AG10803 (cell line): ENCODE measurements around the gene CYFIP2.

Experiments used
- DNase-seq: peaks from one replicate; pipeline ENCODE4 v3.0.0; 2010; ENCODE audit warnings: low read depth
- H3K4me3 ChIP-seq: 2 replicates; pipeline ENCODE4 v1.5.1; 2011; ENCODE audit warnings: mild to moderate bottlenecking, low read length, control low read depth
- TF ChIP-seq, protein P1 (sequence below): conservative IDR thresholded peaks from 2 replicates; pipeline ENCODE4 v1.5.1; 2011; ENCODE audit warnings: mild to moderate bottlenecking, low read length, control low read depth, inconsistent platforms

The CYFIP2 gene

DNA sequence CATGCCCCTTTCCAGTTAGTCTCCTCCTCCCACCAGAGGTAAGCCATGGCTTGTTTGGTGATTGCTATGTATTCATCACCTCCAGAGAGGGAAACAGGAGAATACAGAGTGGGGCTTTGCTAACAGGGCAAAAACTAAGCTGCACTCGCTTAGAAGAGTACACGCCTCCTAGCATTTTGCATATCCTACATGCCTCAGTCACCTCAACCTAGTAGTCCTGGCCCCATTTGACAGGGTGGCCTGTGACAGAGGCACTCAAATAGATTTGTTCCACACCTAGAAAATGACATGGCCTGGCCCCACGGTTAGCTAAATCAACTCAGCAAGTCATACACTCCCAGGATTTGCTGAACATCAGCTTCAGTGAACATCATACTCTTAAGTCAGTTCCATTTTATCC is 90.7 kb downstream of the CYFIP2 start:
- no peak for DNase-seq
- TF ChIP-seq, protein P1, sequence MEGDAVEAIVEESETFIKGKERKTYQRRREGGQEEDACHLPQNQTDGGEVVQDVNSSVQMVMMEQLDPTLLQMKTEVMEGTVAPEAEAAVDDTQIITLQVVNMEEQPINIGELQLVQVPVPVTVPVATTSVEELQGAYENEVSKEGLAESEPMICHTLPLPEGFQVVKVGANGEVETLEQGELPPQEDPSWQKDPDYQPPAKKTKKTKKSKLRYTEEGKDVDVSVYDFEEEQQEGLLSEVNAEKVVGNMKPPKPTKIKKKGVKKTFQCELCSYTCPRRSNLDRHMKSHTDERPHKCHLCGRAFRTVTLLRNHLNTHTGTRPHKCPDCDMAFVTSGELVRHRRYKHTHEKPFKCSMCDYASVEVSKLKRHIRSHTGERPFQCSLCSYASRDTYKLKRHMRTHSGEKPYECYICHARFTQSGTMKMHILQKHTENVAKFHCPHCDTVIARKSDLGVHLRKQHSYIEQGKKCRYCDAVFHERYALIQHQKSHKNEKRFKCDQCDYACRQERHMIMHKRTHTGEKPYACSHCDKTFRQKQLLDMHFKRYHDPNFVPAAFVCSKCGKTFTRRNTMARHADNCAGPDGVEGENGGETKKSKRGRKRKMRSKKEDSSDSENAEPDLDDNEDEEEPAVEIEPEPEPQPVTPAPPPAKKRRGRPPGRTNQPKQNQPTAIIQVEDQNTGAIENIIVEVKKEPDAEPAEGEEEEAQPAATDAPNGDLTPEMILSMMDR = no peak
- H3K4me3 ChIP-seq = no peak overlapping the region

DNA sequence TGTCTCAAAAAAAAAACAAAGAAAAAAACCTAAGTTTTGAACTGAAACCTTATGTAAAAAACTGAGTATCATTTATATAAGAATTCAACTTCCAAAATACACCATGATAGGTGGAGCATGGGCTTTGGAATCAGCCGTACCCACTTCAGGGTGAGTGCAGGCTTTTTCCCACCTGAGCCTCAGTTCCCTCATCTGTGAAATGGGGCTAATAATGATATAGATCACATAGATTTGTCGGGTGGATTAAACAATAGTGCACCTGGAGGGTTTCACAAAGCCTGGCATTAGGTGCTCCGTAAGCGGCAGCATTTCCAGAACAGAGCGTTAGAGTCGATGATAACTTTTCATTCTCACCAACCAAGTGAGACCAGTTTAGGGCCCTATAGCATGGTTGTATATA is 91.9 kb downstream of the CYFIP2 start:
- DNase-seq = no peak
- TF ChIP-seq, protein P1 = no peak
- no peak overlapping the region for H3K4me3 ChIP-seq

DNA sequence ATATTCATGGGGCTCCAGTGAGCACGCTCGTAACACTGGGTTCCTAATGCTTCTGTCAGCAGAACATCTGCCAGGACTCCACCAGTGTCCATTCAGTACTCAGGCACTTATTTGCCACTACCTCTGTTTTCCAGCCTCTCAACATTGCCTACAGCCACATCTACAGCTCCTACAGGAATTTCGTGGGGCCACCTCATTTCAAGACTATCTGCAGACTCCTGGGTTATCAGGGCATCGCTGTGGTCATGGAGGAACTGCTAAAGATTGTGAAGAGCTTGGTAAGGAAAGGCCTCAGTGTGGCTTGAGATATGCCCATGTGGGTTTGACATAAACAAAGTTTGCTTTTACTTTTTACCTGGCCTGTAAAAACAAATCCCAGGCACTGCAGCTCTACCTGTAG is 92.9 kb downstream of the CYFIP2 start:
- TF ChIP-seq, protein P1 = no peak
- DNase-seq = no peak
- H3K4me3 ChIP-seq = no peak overlapping the region

DNA sequence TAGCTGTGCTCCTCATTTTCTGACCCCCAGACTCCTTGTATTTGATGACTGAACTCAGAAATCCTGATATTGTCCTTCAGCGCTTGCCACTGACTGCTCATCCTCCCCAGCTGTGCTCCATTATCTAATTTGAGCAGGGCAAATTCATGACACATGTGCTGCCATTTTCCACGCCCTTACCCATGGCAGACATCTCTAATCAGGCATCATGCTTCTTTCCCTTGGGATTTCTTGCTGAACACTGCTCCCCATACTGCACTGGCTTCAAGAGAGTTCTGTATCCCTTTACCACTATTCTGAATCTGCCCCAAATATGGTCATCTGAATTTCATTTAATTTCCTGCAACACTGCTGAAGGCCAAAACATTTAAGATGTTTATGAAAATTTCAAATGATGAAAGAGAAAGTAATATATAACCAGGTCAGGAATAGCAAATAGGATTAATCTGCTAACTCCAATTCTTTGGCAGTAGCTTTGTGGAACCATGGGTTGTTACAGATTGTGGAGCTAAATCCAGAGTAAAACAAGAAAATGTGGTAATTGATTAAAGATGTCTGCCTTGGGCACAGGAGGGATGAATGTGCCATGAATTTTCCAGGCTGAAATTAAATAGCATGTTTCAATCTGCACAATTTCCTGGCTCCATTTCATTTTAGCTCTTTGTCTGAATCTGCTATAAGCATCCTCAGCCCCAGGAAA is 93.6 kb downstream of the CYFIP2 start:
- TF ChIP-seq, protein P1 = no peak
- DNase-seq = peak; percentile 62
- H3K4me3 ChIP-seq = no peak overlapping the region

DNA sequence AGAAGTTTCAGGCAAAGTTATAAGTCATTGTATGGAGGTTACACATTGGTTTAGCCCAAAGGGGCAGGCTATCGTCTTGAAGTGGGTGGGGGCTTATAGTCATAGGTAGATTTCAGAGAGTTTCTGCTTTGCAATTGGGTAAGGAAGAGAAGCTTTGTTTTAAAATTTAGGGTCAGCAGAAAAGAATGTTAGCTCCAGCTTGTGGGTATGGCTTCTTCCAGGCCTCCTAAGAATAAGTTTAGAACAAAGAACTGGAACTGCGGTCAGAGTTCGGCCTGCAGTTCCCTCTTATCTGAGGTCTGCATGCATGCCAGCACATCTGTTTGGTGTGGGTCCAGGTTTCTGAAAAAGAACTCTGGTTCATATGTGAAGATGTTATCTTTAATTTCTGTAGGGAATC is 96.1 kb downstream of the CYFIP2 start:
- DNase-seq = peak; percentile 24
- TF ChIP-seq, protein P1 = no peak

DNA sequence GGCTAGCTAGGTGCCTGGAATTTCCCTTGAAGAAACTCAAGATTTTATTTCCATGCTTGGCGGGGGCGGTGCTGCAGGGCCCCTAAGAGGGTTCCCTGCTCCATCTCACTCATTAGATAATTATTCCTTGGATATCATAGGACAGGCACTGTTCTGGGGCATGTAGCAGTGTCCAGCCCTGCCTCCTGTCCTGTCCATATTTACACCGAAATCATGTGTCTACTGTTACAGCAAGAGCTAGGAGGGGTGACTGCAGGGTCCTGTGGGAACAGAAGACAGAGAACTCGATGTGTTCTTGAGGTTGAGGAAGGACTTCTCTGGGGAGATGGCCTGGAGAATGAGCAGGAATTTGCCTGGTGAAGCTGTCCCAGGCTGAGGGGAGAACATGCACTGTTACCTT is 96.6 kb downstream of the CYFIP2 start:
- TF ChIP-seq, protein P1 = no peak
- no peak for DNase-seq
- H3K4me3 ChIP-seq = no peak overlapping the region

More for the DNA sequence above, 96.1 kb downstream of the CYFIP2 start:
- H3K4me3 ChIP-seq = no peak overlapping the region

DNA sequence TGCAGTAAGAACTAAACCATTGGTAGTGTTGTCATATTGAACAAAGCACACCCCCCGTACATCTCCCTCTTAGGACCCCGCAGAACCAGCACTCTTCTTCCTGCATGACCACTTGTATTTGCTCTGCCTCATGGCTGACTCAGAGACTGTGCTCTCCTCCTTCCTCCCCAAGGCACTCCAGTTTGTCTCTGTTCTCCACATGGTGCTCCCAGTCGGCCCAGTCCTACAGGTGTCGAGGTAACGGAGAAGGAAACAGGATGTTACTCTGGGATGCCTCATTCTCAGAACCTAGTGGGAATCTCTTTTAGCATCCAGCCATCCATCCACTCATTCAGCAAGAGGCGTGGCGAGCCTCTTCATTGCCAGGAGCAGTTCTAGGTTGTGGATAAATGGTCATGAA is 97.1 kb downstream of the CYFIP2 start:
- TF ChIP-seq, protein P1 = no peak
- no peak for DNase-seq
- H3K4me3 ChIP-seq = no peak overlapping the region
